NCI-H524 (cell line): ENCODE measurements around the gene WBP2.
A peak's percentile ranks its signal among the peaks of the same experiment; 100 is the strongest.
"Not testable (repeated sequence)": the region's sequence is repeated elsewhere in the genome, so short reads cannot be mapped to it uniquely, and the experiment has no call there.

Experiments
- DNase-seq, 2 experiments: peaks; one replicate each; lab custom pipeline; 2025; lab: John Stamatoyannopoulos, UW

WBP2 gene

GRCh38 chr17:75888484-75888883 lies 33.3 kb upstream of the WBP2 start:
- no peak for DNase-seq

DNA sequence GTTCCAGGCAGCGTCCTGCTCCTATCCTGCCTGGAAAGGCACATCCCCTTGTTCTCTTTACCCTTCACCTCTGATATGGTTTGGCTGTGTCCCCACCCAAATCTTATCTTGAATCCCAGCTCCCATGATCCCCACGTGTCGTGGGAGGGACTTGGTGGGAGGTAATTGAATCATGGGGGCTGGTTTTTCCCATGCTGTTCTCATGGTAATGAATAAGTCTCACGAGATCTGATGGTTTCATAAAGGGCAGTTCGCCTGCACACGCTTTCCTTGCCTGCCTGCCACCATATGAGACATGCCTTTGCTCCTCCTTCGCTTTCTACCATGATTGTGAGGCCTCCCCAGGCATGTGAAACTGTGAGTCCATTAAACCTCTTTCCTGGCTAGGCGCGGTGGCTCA lies 30.7 kb upstream of the WBP2 start:
- DNase-seq = not testable (repeated sequence)

- DNase-seq = no peak
Observed at GRCh38 chr17:75885431-75885830, 30.3 kb upstream of the WBP2 start.

GRCh38 chr17:75881678-75882454 lies 26.7 kb upstream of the WBP2 start:
- no peak for DNase-seq

- DNase-seq = no peak
Observed at GRCh38 chr17:75880266-75880665, 25.1 kb upstream of the WBP2 start.

GRCh38 chr17:75878174-75878998 lies 23.3 kb upstream of the WBP2 start, which contains the start of gene TRIM47:
Gene TRIM47, minus strand, starts transcription at chr17:75878581. Its CDS starts 33 bp downstream, at chr17:75878548.
- DNase-seq = peak in 1 of 2 experiments; percentile 54

GRCh38 chr17:75877752-75878173 lies 22.6 kb upstream of the WBP2 start:
- peak; percentile 68 to 84 for DNase-seq

DNA sequence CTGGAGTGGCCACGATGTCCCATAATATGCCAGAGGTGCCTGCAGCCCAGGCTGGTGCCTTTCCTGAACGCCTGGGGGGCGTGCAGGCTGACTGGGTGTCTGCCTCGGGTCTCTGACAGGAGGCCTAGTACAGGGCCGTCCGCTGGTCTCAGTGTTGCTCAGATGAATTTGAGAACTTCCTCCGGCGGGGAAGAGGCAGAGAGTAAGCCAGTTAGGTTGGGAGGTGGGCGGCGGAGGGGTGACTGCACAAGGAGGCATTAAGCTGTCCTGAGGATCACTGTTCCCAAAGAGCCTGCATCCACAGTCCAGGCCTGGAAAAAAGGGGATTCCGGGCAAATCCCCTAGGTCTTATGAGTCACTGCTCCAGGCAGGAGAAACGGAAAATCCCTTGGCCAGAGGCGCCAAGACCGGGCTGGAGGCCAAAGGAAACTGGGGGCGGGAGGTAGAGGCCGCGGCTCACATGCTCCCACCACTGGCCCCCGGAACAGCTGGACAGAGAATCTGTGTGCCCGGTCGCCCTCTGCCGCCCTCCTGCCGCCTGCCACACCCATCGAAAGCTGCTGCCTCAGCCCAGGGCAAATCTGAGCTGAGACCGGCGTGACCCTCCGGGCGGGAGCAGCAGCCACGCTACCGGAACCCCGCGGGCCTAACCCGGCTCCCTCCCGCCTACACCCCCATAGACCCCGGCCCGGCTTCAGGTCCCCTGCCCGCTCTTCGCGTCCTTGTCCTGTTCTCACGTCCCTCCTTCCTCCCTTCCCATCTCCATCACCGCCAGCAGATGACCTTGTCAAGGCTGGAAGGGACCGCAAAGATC lies 22.0 kb upstream of the WBP2 start:
- DNase-seq = peak in 1 of 2 experiments; percentile 39

GRCh38 chr17:75876190-75876937 lies 21.2 kb upstream of the WBP2 start:
- peak in 1 of 2 experiments; percentile 58 for DNase-seq

DNA sequence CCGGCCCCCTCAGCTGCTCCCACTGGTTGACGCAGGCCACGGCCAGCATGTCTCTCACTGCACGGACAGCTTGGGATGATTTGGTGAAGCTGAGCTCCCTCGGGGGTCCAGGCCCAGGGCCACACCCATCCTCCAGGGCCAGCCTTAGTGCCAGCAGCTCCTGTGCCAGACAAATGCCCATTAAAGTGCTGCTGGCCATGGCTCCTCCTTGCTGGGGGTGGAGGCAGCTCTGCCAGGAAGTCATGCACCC lies 20.7 kb upstream of the WBP2 start:
- no peak for DNase-seq

GRCh38 chr17:75875182-75875939 lies 20.2 kb upstream of the WBP2 start:
- no peak for DNase-seq

DNA sequence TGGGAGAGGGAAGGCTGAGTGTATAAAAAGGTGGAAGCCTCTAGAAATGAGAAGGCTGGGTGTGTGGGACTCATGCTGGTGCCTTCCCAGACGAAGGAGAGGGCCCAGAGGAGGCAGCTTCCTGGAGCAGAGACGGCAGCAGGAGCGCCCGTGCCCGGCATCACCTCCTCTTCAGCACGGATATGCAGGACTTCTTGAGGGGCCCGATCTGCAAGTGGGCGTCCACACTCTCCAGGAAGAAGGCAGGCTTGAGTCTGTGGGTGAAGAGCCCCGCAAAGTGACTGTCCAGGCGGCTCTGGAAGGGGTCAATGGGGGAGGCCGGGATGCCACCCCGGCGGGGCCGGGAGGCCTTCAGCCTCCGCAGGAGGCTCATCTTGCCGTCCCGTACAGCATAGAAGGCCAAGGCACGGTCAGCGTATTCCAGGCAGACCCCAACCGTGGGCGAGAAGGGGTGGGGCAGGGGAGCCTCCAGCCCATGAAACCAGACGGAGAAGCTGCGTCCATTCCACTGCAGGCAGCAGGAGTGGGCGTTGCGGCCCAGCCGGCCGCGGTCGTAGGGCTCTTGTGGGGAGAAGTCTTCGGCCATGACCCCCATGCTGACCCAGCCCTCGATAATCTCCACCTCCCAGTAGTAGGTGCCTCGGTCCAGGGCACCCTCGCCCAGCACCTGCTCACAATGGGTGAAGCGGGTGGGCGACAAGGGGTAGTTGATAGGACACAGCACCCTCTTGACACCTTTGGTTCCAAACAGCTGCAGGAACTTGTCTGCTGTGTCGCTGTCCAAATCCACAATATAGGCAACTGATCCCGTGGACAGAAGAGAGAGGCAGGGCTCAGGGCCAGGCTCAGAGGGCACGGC lies 19.4 kb upstream of the WBP2 start:
- DNase-seq = no peak

GRCh38 chr17:75873587-75874322 lies 18.6 kb upstream of the WBP2 start:
- no peak for DNase-seq

DNA sequence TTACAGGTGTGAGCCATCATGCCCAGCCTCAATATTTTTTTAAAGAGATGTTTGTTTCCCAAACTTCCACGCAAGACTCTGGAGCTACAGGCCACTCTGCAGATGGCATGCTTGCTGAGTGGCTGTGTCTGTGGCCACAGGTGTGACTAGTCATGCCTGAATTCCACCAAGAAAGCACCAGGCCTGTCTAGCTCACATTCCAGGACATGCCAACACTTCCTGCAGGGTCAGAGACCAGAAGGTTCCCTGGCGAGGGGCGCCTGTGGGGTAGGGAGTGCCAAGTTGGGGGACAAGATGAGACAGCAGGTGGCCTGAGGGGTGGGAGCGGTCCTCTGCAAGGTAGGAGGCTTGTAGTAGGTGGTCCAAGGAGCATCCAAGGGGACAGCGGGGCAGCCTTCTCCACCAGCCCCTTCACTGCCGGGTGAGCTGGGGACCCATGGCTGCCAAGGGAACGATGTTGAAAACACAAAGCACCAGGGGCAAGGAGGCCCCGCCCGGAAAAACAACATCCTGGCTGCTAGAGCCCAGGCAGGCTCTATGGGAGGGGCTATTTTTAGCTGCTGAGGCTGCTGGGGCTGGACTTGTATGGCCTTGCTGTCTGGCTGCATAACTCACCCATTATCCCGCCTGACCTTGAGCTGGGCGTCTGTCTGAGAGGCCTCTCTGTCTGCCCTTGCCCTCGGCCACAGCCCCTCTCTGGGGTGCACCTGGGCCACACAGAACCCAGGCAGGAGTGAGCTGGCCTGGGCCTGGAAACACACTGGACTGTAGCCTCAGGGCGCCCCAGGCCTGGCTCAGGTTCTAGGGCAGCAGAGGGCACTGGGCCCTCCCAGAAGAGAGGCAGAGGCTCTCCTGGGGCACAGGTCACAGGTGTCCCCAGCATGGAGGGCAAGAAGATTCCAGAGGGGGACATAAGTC lies 17.6 kb upstream of the WBP2 start:
- no peak for DNase-seq

GRCh38 chr17:75870228-75870627 lies 15.1 kb upstream of the WBP2 start:
- not testable (repeated sequence) for DNase-seq

DNA sequence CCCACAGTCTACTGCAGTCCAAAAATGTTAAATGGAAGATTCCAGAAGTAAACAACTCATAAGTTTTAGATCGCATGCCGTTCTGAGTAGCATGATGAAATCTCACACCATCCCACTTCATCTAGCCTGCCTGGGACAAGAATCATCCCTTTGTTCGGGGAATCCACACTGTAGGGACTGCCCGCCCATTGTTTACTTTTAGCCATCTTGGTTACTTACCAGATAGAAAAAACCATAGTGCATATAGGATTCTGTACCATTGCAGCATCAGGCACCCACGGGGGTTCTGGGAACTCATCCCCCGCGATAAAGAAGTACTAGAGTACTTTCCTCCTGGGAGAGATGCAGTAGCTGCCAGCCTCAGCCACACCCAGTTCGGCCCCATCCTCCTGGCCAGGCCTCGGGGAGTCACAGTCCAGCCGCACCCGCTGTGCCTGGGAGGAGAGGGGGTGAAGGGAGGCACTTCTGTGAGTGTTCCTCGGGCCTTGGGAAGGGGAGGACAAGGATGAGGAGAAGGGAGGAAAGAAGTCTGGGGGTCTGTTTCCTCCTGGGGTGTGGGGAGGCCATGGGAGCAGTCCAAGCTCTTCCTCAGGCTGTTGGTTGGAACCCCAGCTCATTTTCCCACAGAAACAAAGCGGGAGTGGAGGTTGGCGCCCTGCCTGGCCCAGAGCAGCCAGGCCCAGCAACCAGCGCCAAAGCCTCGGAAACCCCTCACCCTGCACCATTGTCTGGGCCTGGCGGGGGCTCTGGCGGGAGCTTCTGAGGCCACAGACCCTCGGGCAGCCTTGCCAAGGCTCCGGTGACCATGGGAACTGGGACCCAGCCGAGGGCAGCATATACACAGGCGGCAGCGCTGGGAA lies 14.4 kb upstream of the WBP2 start:
- DNase-seq = no peak

DNA sequence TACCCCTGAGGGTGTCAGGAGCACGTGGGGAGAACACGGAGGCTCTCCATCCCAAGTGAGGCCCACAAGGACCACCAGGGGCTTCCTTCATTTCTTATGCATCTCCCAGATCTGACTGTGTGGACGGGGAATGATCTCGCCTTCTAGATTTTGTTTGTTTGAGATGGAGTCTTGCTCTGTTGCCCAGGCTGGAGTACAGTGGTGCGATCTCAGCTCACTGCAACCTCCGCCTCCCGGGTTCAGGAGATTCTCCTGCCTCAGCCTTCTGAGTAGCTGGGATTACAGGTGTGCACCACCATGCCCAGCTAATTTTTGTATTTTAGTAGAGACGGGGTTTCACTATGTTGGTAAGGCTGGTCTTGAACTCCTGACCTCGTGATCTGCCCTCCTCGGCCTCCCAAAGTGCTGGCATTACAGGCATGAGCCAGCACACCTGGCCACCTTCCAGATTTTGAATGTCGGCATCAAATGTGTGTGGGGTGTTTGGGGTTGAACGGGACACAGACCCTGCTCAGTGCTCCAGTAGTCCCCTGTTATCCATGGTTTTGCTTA lies 13.7 kb upstream of the WBP2 start:
- DNase-seq = not testable (repeated sequence)
